GM12878 (cell line): ENCODE results near the gene ARID3B. TPM values are rescaled to one million over a fixed set of nuclear protein-coding genes. Genes with fewer than 3 reads are reported as not detected.

Source experiments
- ATAC-seq: fragments of 200-7000 bp; cut with Tn5 transposase; 3 replicates; pipeline ENCODE4 v1.9.1; 2020; ENCODE audit warnings: mild to moderate bottlenecking, moderate library complexity
- BruUV-seq: library from RNA; stranded (reverse); fragments of 400-500 nt; replicated peaks from 2 replicates; lab custom pipeline; 2021; lab: Mats Ljungman, UMichigan
- CTCF ChIA-PET: fragments of 300-600 bp; sonication (Branson Sonifier 250); formaldehyde crosslinking; extraction: SDS; loops from one replicate; lab custom pipeline; 2021; ENCODE audit warnings: inconsistent platforms; lab: Yijun Ruan, JAX
- POLR2A ChIA-PET: fragments of 350-600 bp; formaldehyde crosslinking; extraction: SDS; loops from one replicate; lab custom pipeline; 2021; ENCODE audit warnings: inconsistent platforms; lab: Charles Lee
- RAD21 ChIA-PET: fragments of 300-600 bp; sonication (Branson Sonifier 250); formaldehyde crosslinking; loops from one replicate; lab custom pipeline; 2023; ENCODE audit warnings: antibody characterized with exemption; ENCODE audit not compliant: unreplicated experiment; lab: Charles Lee
- SMC1A ChIA-PET: fragments of 300-600 bp; sonication (Branson Sonifier 250); formaldehyde crosslinking; loops from one replicate; lab custom pipeline; 2023; ENCODE audit not compliant: unreplicated experiment, uncharacterized antibody; lab: Charles Lee
- DNase-seq: peaks from one replicate; pipeline ENCODE4 v3.0.0-alpha.2; 2011; ENCODE audit warnings: low read depth, low spot score
- FAIRE-seq: peaks from 3 replicates; lab custom pipeline; 2011; peaks lifted over from hg19 to GRCh38; lab: Jason Lieb, UNC
- H2AFZ ChIP-seq: 2 replicates; pipeline ENCODE4 v1.6.0; 2011; ENCODE audit warnings: low read depth, low read length, control low read depth; ENCODE audit not compliant: control insufficient read depth
- H3K27ac ChIP-seq: 2 replicates; pipeline ENCODE4 v1.5.1; 2011; ENCODE audit warnings: control low read depth; ENCODE audit not compliant: control insufficient read depth, insufficient read depth
- H3K27me3 ChIP-seq, 2 experiments: replicated peaks in 1 of 2; 2 replicates each; pipeline versions ENCODE4 v1.6.0 to v1.6.1; 2011; ENCODE audit warnings: low read length in 1 of 2; ENCODE audit not compliant: control insufficient read depth in 2 of 2, insufficient read depth in 2 of 2
- H3K36me3 ChIP-seq, 2 experiments: 2 replicates each; pipeline ENCODE4 v1.5.1; 2011; ENCODE audit warnings: low read length in 1 of 2; ENCODE audit not compliant: control insufficient read depth in 2 of 2, insufficient read depth in 2 of 2
- H3K4me1 ChIP-seq: 2 replicates; pipeline ENCODE4 v1.6.1; 2011; ENCODE audit warnings: mild to moderate bottlenecking, low read length, moderate library complexity, mixed read lengths; ENCODE audit not compliant: control insufficient read depth, insufficient read depth
- H3K4me2 ChIP-seq: 2 replicates; pipeline ENCODE4 v1.6.0; 2011; ENCODE audit warnings: control low read depth; ENCODE audit not compliant: control insufficient read depth, insufficient read depth
- H3K4me3 ChIP-seq: fragments of 200-600 bp; sonication (generic); 2 replicates; pipeline ENCODE4 v1.5.1; 2016
- H3K79me2 ChIP-seq: 2 replicates; pipeline ENCODE4 v1.6.0; 2011; ENCODE audit warnings: low read length; ENCODE audit not compliant: control insufficient read depth, insufficient read depth
- H3K9ac ChIP-seq: 2 replicates; pipeline ENCODE4 v1.8.0; 2011; ENCODE audit warnings: low read length, control low read depth, mixed read lengths; ENCODE audit not compliant: control insufficient read depth, insufficient read depth
- H3K9me3 ChIP-seq: replicated peaks from 3 replicates; pipeline ENCODE4 v1.5.1; 2011; ENCODE audit warnings: mild to moderate bottlenecking, low read length; ENCODE audit not compliant: control insufficient read depth, insufficient read depth
- H4K20me1 ChIP-seq: 2 replicates; pipeline ENCODE4 v1.6.0; 2011; ENCODE audit not compliant: control insufficient read depth, insufficient read depth
- BACH1 ChIP-seq: fragments of 450-650 bp; IDR thresholded peaks from 2 replicates; pipeline ENCODE4 v1.6.1; 2017; ENCODE audit warnings: mild to moderate bottlenecking, borderline replicate concordance
- BRCA1 ChIP-seq: IDR thresholded peaks from 2 replicates; pipeline ENCODE4 v1.6.1; 2011; ENCODE audit warnings: low read depth, low read length, improper control_type of control experiment
- CEBPB ChIP-seq, 2 experiments: fragments of 150-350 bp in 1 of 2; IDR thresholded peaks; 2 replicates each; pipeline ENCODE4 v1.6.1; 2012 to 2014; ENCODE audit warnings: low read depth in 2 of 2, low read length in 2 of 2, borderline replicate concordance in 1 of 2, inconsistent platforms in 1 of 2
- E2F8 ChIP-seq: fragments of 450-650 bp; IDR thresholded peaks from 2 replicates; pipeline ENCODE4 v1.6.1; 2018; ENCODE audit warnings: mild to moderate bottlenecking, low read depth, moderate library complexity; ENCODE audit not compliant: partially characterized antibody
- GABPA ChIP-seq: IDR thresholded peaks from 2 replicates; pipeline ENCODE4 v1.6.1; 2014; ENCODE audit warnings: antibody characterized with exemption, low read depth, mild to moderate bottlenecking, inconsistent platforms
- MTA2 ChIP-seq: fragments of 450-650 bp; IDR thresholded peaks from 2 replicates; pipeline ENCODE4 v1.6.1; 2016; ENCODE audit warnings: low read depth, mild to moderate bottlenecking, moderate library complexity
- MXI1 ChIP-seq: fragments of 150-350 bp; IDR thresholded peaks from 2 replicates; pipeline ENCODE4 v1.6.1; 2011; ENCODE audit warnings: low read depth, mild to moderate bottlenecking, inconsistent platforms, low read length, improper control_type of control experiment
- PKNOX1 ChIP-seq: fragments of 450-650 bp; IDR thresholded peaks from 2 replicates; pipeline ENCODE4 v1.6.1; 2016; ENCODE audit warnings: mild to moderate bottlenecking
- POLR2AphosphoS5 ChIP-seq: IDR thresholded peaks from 2 replicates; pipeline ENCODE4 v1.6.1; 2011; ENCODE audit warnings: mild to moderate bottlenecking, low read length, inconsistent platforms
- RB1 ChIP-seq: fragments of 450-650 bp; formaldehyde crosslinking; IDR thresholded peaks from 2 replicates; pipeline ENCODE4 v1.6.1; 2017; ENCODE audit warnings: mild to moderate bottlenecking, borderline replicate concordance
- SIN3A ChIP-seq: IDR thresholded peaks from 2 replicates; pipeline ENCODE4 v1.6.1; 2012; ENCODE audit warnings: low read depth, low read length, improper control_type of control experiment
- TCF7 ChIP-seq: IDR thresholded peaks from 2 replicates; pipeline ENCODE4 v1.6.1; 2014; ENCODE audit warnings: antibody characterized with exemption, borderline replicate concordance
- ZBTB4 ChIP-seq: fragments of 450-650 bp; formaldehyde crosslinking; IDR thresholded peaks from 2 replicates; pipeline ENCODE4 v1.4.0; 2022; ENCODE audit warnings: mild to moderate bottlenecking, moderate library complexity
- ZNF592 ChIP-seq: fragments of 450-650 bp; IDR thresholded peaks from 2 replicates; pipeline ENCODE4 v1.6.1; 2017; ENCODE audit warnings: mild to moderate bottlenecking, moderate library complexity
- WGBS: methylation state at CpG from one replicate; pipeline ENCODE4 v1.1.6; 2016; ENCODE audit warnings: low lambda C conversion rate; ENCODE audit not compliant: insufficient replicate concordance, insufficient coverage; ENCODE audit errors: missing lambda C conversion rate; 5-methylcytosine and 5-hydroxymethylcytosine counted together
- in situ Hi-C: fragments of 300-500 bp; cut with MboI; formaldehyde crosslinking; loops from 9 replicates; pipeline ENCODE4 v1.14.3; 2018; ENCODE audit warnings: mixed read lengths
- intact Hi-C: fragments of 100-400 bp; cut with micrococcal nuclease; formaldehyde crosslinking; loops from one replicate; pipeline ENCODE4 v1.14.2; 2022; ENCODE audit not compliant: unreplicated experiment
- polyA plus RNA-seq, 11 experiments: library from polyadenylated mRNA; depleted of rRNA in 4 of 11; unstranded in 6 of 11; stranded (reverse) in 5 of 11; fragments of >200 nt; fragmentation: Nextera tagmentation in 4 of 11; fragmentation: Illumina TruSeq in 1 of 11; extraction: Ambion mirVana in 4 of 11; extraction: Trizol in 1 of 11; gene quantifications; 1 replicate in 1 of 11; 2 replicates in 10 of 11; pipeline versions ENCODE4 v1.2.1 to v1.2.3, GENCODE V29; 2011 to 2016; ENCODE audit warnings: inconsistent platforms in 2 of 11, missing spikeins in 2 of 11, low read depth in 1 of 11
- total RNA-seq, 4 experiments: library from RNA; depleted of rRNA in 3 of 4; stranded (reverse); fragments of >200 nt in 3 of 4; fragmentation: Illumina TruSeq in 1 of 4; extraction: Trizol in 1 of 4; gene quantifications; 2 replicates each; pipeline versions ENCODE4 v1.2.1 to v1.2.3, GENCODE V29; 2013 to 2021

ARID3B gene
- total and polyA plus RNA-seq, 10 of the 15 experiments (the other 5 are each of a cell fraction or from before 2014, with no cell fraction given): 1.1 to 33.4 (median 24.0) TPM

GRCh38 chr15:74579001-74579400 lies 38.0 kb downstream of the ARID3B start:
- Histone ChIP-seq H3K4me3 (no peak overlapping the region), H3K4me2 (no peak overlapping the region), H3K9ac (no peak overlapping the region), H3K36me3 (peaks cover 31 to 32% of the 10 kb centered on the region in 2 experiments), H2AFZ (no peak overlapping the region), H4K20me1 (peaks cover 3% of the 10 kb centered on the region; the same call in 1 of the 2 replicates), H3K4me1 (no peaks in the 10 kb centered on the region), H3K79me2 (no peaks in the 10 kb centered on the region; the same call in 1 of the 2 replicates), H3K9me3 (no peaks in the 10 kb centered on the region), H3K27ac (no peak overlapping the region), H3K27me3 (no peaks in the 10 kb centered on the region)
- CTCF ChIA-PET: no interaction called here
- intact Hi-C loops (no loop called here), in situ Hi-C loops (no loop called here)
- ATAC-seq: no peak
- BruUV-seq: no TSS peak
- POLR2A ChIA-PET: no interaction called here
- DNase-seq: no peak
- no peak for FAIRE-seq
- 98% methylated on average over 9 of the region's 9 CpGs for WGBS
- RAD21 ChIA-PET: no interaction called here
- SMC1A ChIA-PET: interaction anchor here (0.9 kb wide), 1 partner anchor 117 kb away, joined by 3 read pairs; no protein-coding TSS in a partner anchor
- TF ChIP-seq POLR2AphosphoS5 (no peak), BRCA1 (no peak), MTA2 (no peak), E2F8 (no peak), TCF7 (no peak), CEBPB (IDR thresholded peaks at IDR 0.05; ENCODE audit: borderline replicate concordance in 1 of 2, low read depth in 2 of 2, low read length in 2 of 2) (no peak), SIN3A (no peak), RB1 (no peak), GABPA (no peak), ZBTB4 (CRISPR knock-in tag) (no peak), PKNOX1 (no peak), MXI1 (no peak), ZNF592 (no peak), BACH1 (no peak)
